SW480 (cell line): ENCODE measurements around the gene SPOCK2.
A peak's percentile ranks its signal among the peaks of the same experiment; 100 is the strongest.

Source experiments
- DNase-seq: peaks from one replicate; pipeline ENCODE4 v3.0.0-alpha.2; 2016; ENCODE audit warnings: low spot score

Gene SPOCK2

DNA sequence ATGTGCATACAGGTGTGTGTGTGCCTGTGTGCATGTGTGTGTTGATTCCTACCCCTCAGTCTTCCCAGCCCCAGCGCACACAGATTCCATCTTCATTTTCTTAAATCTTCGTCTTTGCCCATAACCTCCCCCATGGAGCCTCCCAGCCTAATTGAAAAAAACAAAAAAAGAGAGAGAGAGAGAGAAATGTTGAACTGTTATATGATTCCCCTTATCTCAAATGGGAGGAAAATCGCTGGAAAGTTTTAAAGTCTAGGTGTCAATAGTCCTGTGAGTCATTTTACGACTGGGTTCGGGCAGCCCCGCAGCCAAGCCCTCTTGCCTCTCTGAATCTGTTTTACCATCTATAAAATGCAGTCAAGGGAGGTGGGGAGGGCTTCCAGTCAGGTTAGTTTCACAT is 60.9 kb downstream of the SPOCK2 start:
- no peak for DNase-seq

DNA sequence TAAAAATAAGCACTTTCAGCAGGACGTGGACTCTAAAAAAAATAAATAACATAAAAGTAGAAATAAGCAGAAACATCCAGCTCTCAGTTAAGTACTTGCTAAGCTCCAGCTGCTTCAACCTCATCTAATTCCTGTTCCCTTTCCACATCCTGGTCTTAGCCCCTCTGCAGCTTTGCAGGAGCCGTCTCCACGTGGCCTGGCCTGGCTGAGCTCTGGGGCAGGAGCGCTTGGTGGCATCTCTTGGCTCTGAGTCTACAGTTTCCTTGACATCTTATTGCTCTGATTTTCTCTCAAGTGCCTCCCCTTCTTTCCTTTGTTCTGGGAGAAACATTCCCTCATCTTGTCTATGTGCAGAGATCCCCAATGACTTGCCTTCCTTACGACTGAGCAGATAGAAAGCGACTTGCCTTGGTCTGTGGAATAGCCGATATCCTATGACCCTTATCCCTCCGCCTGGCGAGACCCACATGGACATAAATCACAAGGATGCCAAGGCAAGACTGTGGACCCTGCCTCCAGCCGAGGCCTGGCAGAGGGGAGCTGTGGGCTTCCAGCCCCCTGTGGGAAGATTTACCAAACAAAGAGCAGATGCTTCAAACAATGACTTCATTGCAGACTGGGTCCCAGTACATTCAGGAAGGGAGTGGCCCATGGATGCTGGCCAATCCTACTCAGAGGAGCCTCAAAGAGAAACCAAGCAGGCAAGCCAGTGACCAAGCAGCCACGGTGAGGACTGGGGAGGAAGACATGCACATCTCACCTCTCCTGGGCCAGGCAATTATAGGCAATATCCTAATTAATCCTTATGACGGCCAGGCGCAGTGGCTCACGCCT is 61.9 kb downstream of the SPOCK2 start:
- DNase-seq: no peak

DNA sequence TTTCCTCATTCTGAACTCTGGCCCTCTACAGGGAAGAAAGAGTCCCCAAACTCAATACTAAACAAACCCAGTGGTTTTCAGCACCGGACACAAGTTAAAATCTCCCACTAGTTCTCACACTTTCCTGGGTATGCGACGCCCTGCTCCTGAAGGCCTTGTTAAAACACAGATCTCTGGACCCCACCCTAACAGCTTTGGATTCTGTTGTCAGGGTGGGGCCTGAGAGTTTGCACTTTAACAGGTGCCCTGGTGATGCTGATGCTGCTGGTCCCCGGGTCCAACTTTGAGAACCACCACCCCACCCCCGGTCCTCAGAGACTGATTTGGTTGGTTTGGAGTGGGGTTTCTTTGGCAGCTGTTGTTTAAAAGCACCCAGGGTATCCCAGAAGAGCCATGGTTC is 62.5 kb downstream of the SPOCK2 start:
- DNase-seq: no peak

DNA sequence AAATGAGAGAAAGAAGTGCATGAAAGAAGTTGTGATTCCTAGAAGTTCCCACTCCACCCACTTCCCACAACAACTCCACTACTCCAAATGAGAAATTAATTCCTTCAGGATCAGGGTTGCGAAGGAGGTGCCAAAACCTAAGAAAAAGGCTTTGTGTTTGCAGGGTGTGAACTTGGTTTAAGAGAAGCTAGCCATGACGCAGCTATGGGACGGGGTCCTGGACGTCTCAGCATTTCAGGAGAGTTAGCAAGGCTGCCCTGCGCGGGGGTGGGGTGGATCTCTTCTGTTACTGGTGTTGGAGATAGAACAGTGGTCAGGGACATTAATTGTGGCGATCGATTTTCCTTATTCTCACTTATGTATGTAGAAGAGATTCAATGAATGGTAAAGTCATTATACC is 63.0 kb downstream of the SPOCK2 start:
- no peak for DNase-seq

DNA sequence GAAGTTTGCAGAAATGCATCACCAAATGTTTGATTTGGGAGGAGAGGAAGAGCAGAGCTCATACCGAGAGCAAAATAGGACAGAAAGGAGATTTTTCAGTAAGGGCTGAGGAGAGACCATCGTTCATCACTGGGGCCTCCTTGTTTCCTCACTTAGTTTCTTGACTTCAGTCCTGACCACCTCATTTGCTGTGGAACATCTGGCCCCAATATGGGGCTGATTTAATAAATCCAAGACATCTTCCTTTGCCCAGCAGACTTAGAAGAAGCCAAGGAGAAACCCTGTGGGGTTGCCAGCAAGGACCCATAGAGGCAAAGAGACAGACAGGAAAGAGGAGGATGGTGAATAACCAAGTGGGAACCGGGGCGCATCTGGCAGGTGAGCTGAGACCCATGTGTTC is 63.8 kb downstream of the SPOCK2 start:
- DNase-seq: no peak

DNA sequence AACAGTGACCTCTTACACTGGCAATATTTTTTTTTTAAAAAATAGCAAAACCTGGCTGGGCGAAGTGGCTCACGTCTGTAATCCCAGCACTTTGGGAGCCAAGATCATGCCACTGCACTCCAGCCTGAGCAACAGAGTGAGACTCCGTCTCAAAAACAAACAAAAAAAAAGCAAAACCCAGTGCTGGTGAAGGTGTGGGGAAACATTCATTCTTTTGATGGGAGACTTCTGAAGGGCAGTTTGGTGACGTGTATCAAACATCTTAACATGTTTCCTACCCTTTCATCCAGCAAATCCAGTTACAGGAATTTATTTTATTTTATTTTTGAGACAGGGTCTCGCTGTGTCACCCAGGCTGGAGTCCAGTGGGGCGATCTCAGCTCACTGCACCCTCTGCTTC is 66.1 kb downstream of the SPOCK2 start:
- no peak for DNase-seq

DNA sequence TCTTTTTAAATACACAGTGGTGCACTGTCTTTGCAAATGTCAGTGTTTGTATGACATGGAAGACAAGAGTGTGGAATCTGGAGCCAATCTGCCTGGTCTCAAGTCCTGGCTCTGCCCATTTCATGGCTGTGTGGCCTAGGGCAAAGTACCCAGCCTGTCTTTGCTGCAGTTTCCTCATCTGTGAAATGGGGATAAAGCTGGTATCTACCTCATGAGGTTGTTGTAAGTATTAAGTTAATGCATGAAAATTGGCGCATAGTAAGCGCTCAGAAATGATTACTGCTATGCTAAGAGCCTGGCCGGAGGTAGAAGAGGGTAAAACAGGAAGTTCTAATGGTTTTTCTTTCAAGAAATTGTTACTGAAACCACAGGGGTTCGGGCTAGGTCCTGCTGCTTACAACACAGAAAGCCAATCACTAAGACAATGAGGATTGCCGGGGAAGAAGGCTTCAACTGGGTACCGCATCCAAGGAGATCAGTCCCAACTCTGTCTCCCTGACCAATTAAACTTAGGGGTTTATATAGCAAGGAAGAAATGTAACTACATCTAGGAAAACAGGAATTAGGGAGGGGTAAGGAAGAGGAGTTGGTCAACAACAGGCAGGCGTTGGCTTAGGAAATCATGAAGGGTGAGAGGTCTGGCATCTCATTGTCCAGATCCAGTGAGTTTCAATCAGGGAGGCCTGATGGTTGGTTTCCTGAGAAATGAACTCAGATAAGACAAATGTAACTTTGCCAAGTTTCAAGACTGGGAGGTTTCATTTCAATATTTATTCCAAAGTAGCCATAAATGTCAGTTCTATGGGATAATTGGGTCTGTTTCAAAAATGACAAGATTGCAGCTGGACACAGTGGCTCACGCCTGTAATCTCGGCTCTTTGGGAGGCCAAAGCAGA is 67.2 kb downstream of the SPOCK2 start:
- DNase-seq: no peak

DNA sequence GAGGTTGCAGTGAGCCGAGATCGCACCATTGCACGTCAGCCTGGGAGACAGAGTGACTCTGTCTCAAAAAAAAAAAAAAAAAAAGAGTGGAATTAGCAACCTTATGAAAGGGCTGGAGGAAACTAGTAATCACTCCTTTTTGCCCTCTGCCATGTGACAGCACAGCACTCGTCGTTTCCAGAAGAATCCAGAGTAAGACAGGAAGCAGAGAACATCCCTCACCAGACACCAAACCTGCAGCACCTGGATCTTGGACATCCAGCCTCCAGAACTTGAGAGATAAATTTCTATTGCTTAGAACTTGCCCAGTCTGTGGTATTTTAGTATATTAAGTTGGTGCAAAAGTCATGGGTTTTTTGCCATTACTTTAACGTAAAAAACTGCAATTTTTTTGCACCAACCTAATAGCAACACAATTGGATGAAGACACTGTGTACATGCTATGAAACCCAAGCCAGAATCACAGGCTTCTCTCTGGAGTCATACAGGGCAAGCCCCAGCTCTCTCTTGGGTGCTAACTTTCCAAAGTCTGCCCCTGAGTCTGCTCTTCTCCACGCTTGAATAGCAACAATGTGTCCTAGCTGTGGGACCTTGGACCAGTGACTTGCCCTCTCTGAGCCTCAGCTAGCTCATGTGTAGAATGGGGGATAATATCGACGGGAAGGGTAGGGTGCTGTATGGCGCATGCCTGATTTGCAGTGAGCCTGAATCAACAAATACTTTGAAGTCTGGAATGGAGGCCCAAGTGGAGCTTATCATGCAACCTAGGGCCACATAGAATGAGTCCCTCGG is 69.1 kb downstream of the SPOCK2 start:
- DNase-seq: no peak

DNA sequence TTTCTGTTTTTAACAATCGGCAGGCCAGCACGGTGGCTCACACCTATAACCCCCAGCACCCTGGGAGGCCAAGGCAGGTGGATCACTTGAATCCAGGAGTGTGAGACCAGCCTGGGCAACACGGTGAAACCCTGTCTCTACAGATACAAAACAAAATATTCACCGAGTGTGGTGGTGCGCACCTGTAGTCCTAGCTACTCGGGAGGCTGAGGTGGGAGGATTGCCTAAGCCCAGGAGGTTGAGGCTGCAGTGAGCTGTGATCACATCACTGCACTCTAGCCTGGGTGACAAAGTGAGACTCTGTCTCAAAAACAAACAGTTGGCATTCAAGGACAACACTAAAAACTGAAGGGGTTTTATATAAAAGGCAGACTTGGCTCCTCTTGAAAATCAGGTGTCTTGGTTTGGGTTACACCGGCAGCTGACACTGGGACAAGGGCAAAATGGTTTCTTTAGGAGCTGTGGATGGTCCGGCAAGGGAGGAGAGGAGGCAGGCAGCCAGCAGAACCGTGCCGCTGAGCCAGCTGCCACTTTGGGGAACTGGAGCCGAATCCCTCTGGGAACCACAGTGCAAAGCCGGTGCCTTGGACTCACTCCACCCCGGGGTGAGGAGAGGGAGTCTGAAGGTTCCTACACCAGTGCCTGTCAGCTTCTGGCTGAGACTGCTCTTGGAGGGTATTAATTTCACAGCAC is 71.6 kb downstream of the SPOCK2 start:
- DNase-seq: no peak

DNA sequence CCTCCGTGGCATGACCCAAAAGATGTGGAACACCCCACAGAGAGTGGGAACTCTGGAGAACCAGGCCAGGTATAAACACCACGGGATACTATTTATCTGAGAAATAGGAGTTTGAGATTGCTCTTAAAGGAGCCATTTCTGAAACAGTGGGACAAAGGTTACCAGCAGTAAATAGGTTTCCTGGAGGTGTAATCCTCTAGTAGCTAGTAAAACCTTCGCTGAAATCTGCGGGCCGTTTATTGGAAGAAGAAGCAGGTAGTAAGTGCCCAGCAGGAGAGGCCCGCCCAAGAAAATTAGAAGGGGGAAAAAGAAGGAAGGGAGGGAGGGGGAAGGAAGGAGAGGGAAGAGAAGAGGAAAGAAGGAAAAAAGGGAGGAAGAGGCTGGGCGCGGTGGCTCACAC is 72.5 kb downstream of the SPOCK2 start:
- no peak for DNase-seq

DNA sequence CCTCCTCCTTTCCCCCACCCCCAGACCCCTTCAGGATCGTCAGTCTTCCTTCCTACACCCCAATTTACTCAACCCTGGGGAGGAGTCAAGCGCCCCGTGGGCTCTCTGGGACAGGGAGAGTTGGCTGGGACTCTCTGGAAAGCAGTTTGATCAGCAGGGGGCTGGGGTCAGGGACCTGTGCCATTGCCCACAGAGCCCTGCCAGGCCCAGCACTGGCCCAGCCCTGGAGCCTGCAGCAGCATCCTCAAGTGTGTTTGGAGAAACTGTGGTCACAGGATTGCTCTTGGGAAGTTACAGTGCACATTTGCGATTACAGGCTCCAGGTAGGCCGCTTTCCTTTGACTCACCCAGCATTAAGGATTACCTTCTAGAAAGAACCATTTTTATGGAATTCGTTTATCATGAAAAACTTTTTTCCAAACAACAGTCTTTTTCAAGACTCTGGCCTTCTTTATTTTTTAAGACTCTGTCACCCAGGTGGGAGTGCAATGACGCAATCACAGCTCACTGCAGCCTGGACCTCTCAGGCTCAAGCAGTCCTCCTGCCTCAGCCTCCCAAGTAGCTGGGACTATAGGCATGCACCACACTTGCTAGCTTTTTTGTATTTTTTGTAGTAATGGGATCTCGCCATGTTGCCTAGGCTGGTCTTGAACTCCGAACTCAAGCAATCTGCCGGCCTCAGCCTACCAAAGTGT is 73.4 kb downstream of the SPOCK2 start:
- no peak for DNase-seq

DNA sequence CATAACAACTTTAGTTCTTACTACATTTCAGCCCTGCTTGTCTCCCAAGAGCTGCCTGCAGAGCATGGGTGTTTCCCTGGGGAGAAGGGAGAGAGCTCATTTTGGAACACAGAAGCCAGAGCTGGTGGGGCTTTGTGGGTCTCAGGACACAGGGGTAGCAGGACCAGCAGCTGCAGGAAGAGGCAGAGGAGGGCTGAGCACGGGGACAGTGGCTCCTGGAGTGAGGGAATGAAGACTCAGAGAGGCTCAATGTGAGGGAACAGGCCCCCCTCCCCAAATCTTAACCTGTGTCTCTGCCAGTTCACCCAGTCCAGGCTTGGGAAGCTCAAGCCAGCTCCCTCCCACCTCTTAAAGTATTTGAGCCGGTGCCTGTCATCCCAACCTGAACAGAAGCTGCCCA is 74.2 kb downstream of the SPOCK2 start:
- no peak for DNase-seq

DNA sequence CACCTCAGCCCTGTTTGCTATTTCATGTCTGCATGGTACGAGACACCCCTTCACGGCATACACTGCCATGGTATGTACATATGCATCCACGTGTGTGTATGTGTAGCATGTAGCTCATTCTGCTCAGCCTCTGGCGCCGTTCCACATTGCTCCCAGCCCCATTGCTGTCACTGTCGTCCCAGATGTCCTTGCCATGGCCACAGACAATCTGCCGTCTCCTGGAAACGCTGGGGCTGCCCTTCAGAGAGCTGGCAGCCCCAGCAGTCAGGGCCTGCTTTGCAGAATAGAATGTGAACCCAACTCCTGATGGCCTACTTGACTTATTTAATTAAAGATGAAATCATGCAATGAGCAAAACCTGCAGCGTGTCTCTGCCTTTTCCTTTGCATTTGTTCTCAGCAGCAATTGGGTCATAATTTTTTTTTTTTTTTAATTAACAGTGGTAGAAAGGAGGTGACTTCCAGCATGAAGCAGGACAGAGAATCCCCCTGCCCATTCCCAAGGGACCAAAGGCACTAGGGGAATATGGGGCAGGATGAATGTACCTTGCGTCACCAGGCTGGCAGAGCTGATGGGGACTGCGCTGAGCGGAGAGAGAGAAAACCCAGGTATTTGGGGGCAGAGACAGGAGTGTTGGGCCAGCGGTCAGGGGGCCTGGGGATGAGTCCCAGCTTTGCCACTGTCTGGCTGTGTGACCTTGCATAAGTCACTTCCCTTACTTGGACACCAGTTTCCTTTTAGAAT is 75.0 kb downstream of the SPOCK2 start:
- DNase-seq: no peak

DNA sequence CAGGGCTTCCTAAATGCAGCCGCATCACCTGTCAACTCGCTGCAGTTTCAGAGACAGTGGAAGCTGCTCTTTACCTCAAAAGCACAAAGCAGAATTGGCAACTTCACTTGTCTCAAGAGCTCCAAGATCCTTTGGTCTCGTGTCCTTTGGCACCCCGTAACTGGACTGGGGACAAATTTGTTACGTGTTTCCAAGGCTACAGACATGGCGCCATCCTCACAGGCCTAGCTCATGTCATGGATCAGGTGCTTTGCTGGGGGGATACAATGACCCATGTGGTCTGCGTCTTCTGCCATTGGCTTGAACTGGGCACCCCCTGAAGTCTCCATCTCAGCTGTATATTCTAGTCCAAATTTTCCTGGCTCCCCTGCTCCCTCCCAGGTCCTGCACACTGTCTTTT is 75.6 kb downstream of the SPOCK2 start:
- DNase-seq: no peak

DNA sequence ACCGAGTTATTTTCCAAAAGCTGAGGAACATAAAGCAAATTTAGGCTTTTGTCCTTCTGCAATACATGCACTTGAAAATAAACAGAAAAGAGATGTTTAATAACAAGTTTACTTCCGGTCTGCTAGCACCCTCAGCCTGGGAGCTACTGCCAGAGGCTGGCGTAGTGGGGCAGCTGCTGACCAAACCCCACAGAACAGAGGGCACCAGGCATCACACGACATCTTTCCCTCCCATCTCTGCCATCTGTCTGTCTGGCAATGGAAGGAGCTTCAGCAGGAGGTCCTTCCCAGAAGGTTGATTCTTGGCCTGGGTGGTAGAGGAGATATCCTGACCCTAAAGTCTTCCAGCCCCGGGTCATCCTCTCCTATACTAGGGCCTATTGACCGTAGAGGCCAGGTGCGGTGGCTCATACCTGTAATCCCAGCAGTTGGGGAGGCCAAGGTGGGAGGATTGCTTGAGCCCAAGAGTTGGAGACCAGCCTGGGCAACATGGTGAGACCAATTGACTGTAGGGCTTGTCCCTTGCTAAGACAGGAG is 76.3 kb downstream of the SPOCK2 start:
- DNase-seq: no peak

DNA sequence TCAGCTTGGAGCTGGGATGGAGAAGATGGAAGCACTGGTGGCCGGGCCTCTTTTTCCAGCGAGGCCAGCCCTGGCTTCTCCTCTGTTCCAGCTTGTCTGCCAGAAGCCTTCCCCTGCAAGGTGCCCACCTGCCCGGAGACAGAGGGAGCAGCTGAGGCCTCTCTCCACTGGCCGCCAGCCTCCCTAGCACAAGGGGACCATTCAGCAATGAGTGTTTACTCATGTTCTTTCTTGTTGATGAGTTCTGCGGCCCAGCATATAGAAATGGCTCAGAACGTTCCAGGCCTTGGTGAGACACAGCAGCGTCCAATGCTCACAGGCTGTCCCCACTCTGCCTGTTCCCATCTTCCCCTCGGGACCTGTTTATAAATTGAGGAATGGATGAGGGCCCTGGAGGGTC is 76.9 kb downstream of the SPOCK2 start:
- no peak for DNase-seq

DNA sequence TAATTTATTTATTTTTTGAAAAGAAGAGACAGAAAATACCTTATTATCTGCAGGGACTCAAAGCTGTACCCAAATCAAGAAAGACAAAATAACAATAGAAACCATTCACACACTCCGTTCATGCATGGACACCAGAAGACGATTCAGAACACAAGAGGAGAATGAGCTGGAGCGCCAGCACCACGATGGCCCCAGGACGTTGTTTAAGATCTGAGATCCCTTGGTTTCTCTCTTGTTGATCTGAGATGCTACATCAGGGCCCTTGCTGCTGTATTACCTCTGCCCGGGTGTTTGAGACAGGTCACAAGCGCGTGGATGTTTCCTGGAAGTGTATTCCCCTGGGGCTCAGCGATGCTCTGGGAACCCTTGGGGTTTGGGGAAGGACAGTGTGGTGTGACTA is 77.3 kb downstream of the SPOCK2 start:
- DNase-seq: no peak

DNA sequence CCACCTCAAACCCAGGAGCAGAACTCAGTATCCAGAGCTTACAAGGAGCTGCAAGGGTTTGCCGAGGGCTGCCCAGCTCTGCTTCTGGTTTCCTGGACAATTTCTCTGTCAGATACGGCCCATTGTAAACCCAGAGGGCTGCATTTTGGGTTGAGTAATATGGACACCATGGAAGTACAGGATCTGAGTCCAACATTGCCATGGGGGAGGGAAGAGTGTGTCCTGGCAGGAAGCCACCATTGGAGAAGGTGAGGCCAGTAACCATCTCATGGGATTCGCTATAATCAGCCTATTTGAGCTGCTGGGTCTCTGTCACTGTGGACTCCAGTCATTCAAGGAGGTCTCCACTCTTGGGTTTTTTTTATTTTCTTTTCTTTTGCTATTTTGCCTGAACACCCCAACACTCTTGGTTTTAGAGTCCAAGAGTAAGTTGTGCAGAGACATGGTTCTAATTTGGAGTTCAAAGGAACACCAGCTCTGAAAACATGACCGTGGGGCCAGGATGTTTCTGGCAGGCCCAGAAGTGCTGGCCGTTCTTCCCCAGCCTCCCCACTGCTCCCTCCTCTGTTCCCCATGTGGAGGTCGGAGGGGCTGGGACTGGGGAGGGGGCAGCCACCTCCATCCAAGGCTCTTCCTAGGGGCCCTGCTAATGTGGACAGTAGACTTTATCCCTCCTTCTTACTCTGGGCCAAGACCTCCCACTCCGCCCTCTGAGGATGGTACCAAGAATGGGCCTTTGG is 77.9 kb downstream of the SPOCK2 start:
- DNase-seq: no peak

DNA sequence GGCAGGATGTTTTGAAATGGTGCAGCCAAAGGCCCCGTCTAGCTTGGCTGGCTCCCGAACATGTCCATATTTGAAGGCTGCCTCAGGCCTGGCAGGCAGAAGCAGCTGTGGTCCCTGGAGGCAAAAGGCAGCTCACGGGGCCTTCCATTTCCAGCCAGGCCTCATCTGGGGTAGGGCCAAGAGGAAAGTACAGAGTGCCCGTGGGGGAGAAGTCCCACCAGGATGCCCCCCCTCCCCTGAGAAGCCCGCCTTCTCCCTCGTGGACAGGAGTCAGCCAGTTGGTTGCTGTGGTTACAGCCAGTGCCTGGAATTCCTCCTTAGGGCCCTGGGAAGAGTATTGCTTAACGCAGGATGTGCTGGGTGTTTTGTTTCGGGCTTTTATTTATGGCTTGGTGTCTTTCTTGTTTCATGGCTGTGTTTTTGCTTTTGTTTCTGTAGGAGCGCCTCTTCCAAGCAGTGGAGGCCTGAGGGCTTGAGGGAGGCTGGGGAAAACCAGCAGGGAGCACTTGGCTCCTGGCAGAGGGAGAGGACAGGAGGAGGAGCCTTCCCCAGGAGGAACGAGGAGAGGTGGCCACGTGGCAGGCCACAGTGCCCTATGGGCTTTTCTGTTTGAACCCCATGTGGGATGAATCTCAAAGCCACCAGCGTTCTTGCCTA is 78.8 kb downstream of the SPOCK2 start:
- peak; percentile 22 for DNase-seq
